ENCODE measurements around the gene FOS.

Gene FOS

DNA sequence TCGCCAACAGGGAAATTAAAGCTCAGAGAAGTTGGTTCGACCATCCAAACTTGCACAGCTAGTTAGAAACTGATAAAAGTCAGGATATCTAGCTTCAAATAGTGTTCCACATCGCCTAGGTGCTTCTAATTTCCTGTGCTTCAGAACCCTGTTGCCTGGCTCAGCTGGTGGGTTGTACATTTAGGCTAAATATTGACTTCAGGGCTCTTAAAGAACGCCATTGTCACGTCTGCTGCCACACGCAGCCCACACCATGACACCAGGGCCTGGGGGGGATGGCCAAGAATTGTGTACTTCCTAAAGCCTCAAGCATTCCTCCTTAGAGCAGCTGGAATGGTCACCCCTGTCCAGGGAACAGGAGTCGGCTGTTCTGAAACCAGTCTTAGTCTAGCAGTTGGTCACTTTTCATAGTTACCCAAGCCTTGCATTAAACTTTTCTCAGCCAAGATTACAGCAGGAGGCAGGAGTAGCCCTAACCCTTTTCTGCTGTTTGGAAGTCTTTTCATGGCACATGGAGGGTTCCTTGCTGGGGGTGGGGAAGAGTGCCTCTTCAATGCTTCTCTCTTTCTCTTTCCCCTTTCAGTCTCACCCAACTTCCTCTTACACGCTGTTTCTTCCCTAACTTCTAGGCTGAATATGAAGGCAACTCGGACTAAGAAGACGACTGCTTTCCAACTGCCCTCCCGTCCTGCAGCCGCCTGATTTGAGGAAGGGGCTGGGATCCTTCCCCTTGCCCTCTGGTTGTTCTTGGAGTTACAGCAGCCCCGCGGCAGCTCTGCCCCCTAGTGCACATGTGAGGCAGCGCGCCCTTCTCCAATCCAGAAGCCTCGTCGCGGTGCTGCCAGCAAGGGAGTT, 17.1 kb downstream of the FOS start:
- Histone ChIP-seq H2AFZ (ENCODE audit: low read depth, low read length) (peak overlapping the region; percentile 47), H4K91ac (ENCODE audit: low read length) (peak overlapping the region; percentile 93), H4K8ac (ENCODE audit: low read length) (peak overlapping the region; percentile 89), H3K23ac (ENCODE audit: low read length in 2 of 2) (no peak overlapping the region), H3K18ac (ENCODE audit: low read depth in 1 of 2, low read length in 2 of 2) (peak overlapping the region; percentile 86 to 92), H2BK5ac (ENCODE audit: low read depth, low read length, poor library complexity, severe bottlenecking) (no peak overlapping the region), H3K14ac (ENCODE audit: low read length in 2 of 2) (peak overlapping the region in 1 of 2 experiments; percentile 86), H2BK15ac (ENCODE audit: low read depth, poor library complexity, severe bottlenecking) (peak overlapping the region; percentile 93), H3K4me2 (ENCODE audit: low read length, poor library complexity, severe bottlenecking) (peak overlapping the region; percentile 98), H2AK5ac (ENCODE audit: low read length, severe bottlenecking) (peak overlapping the region; percentile 61), H3K27me3 (ENCODE audit: control insufficient read depth in 1 of 2, insufficient read depth in 1 of 2, low read length in 2 of 2) (peaks cover 0 to 6% of the 10 kb centered on the region in 2 experiments), H3K9ac (ENCODE audit: low read length) (peak overlapping the region; percentile 100), H3K79me1 (replicated peaks; ENCODE audit: low read length, poor library complexity, severe bottlenecking) (no peaks in the 10 kb centered on the region), H2BK12ac (ENCODE audit: low read length in 2 of 2) (peak overlapping the region; percentile 81 to 94), H3K36me3 (ENCODE audit: control insufficient read depth in 1 of 2, insufficient read depth in 2 of 2, low read depth in 1 of 2, low read length in 2 of 2) (no peaks in the 10 kb centered on the region), H3K4me3 (ENCODE audit: insufficient read depth in 1 of 2, low read depth in 1 of 2, low read length in 2 of 2) (peak overlapping the region in 1 of 2 experiments; percentile 90), H3K9me3 (ENCODE audit: control insufficient read depth, low read length) (no peaks in the 10 kb centered on the region), H3K4me1 (ENCODE audit: control insufficient read depth, insufficient read depth, low read depth, low read length) (peaks cover 11% of the 10 kb centered on the region), H3K4ac (ENCODE audit: low read depth in 1 of 2, low read length in 2 of 2) (peak overlapping the region in 1 of 2 experiments; percentile 84), H3K27ac (ENCODE audit: low read length, poor library complexity, severe bottlenecking) (peak overlapping the region; percentile 78), H2BK120ac (ENCODE audit: low read depth, low read length) (peak overlapping the region; percentile 74)
- peak; percentile 86 for DNase-seq
- 6% methylated on average over 19 of the region's 19 CpGs for WGBS

DNA sequence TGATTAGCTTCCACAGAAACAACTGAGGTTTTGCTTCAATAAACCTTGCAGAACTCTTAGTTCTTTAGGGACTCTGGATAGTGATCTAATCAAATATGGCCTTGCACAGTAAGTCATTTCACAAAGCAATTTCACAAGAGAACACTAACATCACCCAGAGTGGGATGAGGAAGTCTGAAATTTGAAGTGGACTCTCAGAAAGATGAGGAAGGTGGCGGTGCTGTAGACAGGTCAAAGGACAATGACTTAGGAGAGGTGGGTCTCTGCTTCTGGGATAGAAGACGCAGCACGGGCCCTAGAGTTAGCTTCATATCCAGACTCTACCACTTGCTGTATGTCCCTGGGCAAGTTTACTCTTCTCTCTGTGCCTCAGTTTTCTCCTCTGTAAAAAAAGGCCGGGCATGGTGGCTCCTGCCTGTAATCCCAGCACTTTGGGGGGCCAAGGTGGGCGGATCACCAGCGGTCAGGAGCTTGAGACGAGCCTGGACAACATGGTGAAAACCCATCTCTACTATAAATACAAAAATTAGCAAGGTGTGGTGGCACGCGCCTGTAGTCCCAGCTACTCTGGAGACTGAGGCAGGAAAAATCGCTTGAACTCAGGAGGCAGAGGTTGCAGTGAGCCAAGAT, 18.9 kb downstream of the FOS start:
- H3K4me2 ChIP-seq (ENCODE audit: low read length, poor library complexity, severe bottlenecking): no peak overlapping the region
- H3K4me1 ChIP-seq (ENCODE audit: control insufficient read depth, insufficient read depth, low read depth, low read length): peaks cover 11% of the 10 kb centered on the region
- over 99% methylated on average over 9 of the region's 10 CpGs for WGBS
- no peak overlapping the region for H3K18ac ChIP-seq (ENCODE audit: low read depth in 1 of 2, low read length in 2 of 2)
- no peak overlapping the region for H3K4me3 ChIP-seq (ENCODE audit: insufficient read depth in 1 of 2, low read depth in 1 of 2, low read length in 2 of 2)
- no peak overlapping the region for H2BK5ac ChIP-seq (ENCODE audit: low read depth, low read length, poor library complexity, severe bottlenecking)
- peak overlapping the region; percentile 67 for H2BK15ac ChIP-seq (ENCODE audit: low read depth, poor library complexity, severe bottlenecking)
- H3K23ac ChIP-seq (ENCODE audit: low read length in 2 of 2): no peak overlapping the region
- no peak overlapping the region for H2BK120ac ChIP-seq (ENCODE audit: low read depth, low read length)
- H2AFZ ChIP-seq (ENCODE audit: low read depth, low read length): no peak overlapping the region
- DNase-seq: no peak
- H3K36me3 ChIP-seq (ENCODE audit: control insufficient read depth in 1 of 2, insufficient read depth in 2 of 2, low read depth in 1 of 2, low read length in 2 of 2): no peaks in the 10 kb centered on the region
- H3K79me1 ChIP-seq (replicated peaks; ENCODE audit: low read length, poor library complexity, severe bottlenecking): no peaks in the 10 kb centered on the region
- H3K27me3 ChIP-seq (ENCODE audit: control insufficient read depth in 1 of 2, insufficient read depth in 1 of 2, low read length in 2 of 2): no peaks in the 10 kb centered on the region
- H4K91ac ChIP-seq (ENCODE audit: low read length): no peak overlapping the region
- no peak overlapping the region for H4K8ac ChIP-seq (ENCODE audit: low read length)
- H3K14ac ChIP-seq (ENCODE audit: low read length in 2 of 2): no peak overlapping the region
- no peak overlapping the region for H2AK5ac ChIP-seq (ENCODE audit: low read length, severe bottlenecking)
- H2BK12ac ChIP-seq (ENCODE audit: low read length in 2 of 2): no peak overlapping the region
- H3K27ac ChIP-seq (ENCODE audit: low read length, poor library complexity, severe bottlenecking): no peak overlapping the region
- H3K9ac ChIP-seq (ENCODE audit: low read length): no peak overlapping the region
- H3K9me3 ChIP-seq (ENCODE audit: control insufficient read depth, low read length): no peaks in the 10 kb centered on the region
- no peak overlapping the region for H3K4ac ChIP-seq (ENCODE audit: low read depth in 1 of 2, low read length in 2 of 2)

DNA sequence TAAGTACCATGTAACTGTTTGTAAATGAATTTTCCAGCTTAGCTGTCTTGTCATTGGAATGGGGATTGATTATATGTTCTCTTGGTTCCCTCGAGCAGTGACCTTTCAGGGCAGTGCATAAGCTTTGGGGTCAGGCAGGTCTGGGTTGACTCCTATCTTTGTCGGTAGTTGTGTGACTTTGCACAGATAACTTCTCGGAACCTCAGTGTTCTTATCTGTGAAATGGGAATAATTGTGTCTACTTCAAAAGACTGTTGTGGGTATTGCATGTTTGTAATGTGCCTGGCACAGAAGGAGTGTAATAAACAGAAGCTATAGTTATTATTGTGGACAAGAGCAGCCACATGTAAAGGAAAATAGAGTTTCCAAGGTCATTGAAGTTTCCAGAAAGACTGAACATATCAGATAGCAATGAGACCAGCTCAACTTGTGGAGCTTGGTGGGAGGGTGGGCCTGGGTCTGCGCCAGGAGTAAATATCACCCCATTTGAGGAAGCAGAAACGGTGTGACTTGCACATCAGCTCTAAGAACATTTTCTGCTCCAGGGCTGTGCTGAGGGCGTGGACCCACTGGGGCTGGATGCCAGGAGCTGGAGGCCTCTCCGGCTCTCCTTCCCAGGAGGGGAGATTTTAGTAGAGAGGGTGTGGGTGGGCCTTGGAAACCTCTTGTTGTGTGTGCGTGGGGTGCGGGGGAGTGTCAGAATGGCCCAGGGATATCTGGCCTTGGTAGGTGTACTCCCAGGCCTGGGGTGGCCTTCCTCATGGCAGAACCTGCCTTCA, 19.7 kb downstream of the FOS start:
- Histone ChIP-seq H2BK15ac (ENCODE audit: low read depth, poor library complexity, severe bottlenecking) (no peak overlapping the region), H3K4me3 (ENCODE audit: insufficient read depth in 1 of 2, low read depth in 1 of 2, low read length in 2 of 2) (peak overlapping the region in 1 of 2 experiments; percentile 53), H3K23ac (ENCODE audit: low read length in 2 of 2) (no peak overlapping the region), H3K27ac (ENCODE audit: low read length, poor library complexity, severe bottlenecking) (no peak overlapping the region), H3K18ac (ENCODE audit: low read depth in 1 of 2, low read length in 2 of 2) (peak overlapping the region in 1 of 2 experiments; percentile 58), H3K4ac (ENCODE audit: low read depth in 1 of 2, low read length in 2 of 2) (peak overlapping the region in 1 of 2 experiments; percentile 57), H4K8ac (ENCODE audit: low read length) (peak overlapping the region; percentile 27), H2AK5ac (ENCODE audit: low read length, severe bottlenecking) (no peak overlapping the region), H3K9ac (ENCODE audit: low read length) (peak overlapping the region; percentile 45), H3K36me3 (ENCODE audit: control insufficient read depth in 1 of 2, insufficient read depth in 2 of 2, low read depth in 1 of 2, low read length in 2 of 2) (no peaks in the 10 kb centered on the region), H2BK5ac (ENCODE audit: low read depth, low read length, poor library complexity, severe bottlenecking) (no peak overlapping the region), H3K14ac (ENCODE audit: low read length in 2 of 2) (no peak overlapping the region), H2AFZ (ENCODE audit: low read depth, low read length) (no peak overlapping the region), H2BK12ac (ENCODE audit: low read length in 2 of 2) (no peak overlapping the region), H4K91ac (ENCODE audit: low read length) (peak overlapping the region; percentile 59), H3K27me3 (ENCODE audit: control insufficient read depth in 1 of 2, insufficient read depth in 1 of 2, low read length in 2 of 2) (no peaks in the 10 kb centered on the region), H3K4me2 (ENCODE audit: low read length, poor library complexity, severe bottlenecking) (no peak overlapping the region), H2BK120ac (ENCODE audit: low read depth, low read length) (no peak overlapping the region), H3K4me1 (ENCODE audit: control insufficient read depth, insufficient read depth, low read depth, low read length) (peaks cover 10% of the 10 kb centered on the region), H3K79me1 (replicated peaks; ENCODE audit: low read length, poor library complexity, severe bottlenecking) (no peaks in the 10 kb centered on the region), H3K9me3 (ENCODE audit: control insufficient read depth, low read length) (no peaks in the 10 kb centered on the region)
- DNase-seq: no peak
- 92% methylated on average over 7 of the region's 9 CpGs for WGBS

Data from mesenchymal stem cell (in vitro differentiated cells and primary cell).